HG02884 (cell line): Measurements from ENCODE around the gene PSD2.

Experiments
- ATAC-seq: cut with Tn5 transposase; IDR thresholded peaks from one replicate; pipeline ENCODE4 v1.9.1; 2021; ENCODE audit warnings: mild to moderate bottlenecking, moderate library complexity; ENCODE audit not compliant: unreplicated experiment

PSD2 gene

DNA sequence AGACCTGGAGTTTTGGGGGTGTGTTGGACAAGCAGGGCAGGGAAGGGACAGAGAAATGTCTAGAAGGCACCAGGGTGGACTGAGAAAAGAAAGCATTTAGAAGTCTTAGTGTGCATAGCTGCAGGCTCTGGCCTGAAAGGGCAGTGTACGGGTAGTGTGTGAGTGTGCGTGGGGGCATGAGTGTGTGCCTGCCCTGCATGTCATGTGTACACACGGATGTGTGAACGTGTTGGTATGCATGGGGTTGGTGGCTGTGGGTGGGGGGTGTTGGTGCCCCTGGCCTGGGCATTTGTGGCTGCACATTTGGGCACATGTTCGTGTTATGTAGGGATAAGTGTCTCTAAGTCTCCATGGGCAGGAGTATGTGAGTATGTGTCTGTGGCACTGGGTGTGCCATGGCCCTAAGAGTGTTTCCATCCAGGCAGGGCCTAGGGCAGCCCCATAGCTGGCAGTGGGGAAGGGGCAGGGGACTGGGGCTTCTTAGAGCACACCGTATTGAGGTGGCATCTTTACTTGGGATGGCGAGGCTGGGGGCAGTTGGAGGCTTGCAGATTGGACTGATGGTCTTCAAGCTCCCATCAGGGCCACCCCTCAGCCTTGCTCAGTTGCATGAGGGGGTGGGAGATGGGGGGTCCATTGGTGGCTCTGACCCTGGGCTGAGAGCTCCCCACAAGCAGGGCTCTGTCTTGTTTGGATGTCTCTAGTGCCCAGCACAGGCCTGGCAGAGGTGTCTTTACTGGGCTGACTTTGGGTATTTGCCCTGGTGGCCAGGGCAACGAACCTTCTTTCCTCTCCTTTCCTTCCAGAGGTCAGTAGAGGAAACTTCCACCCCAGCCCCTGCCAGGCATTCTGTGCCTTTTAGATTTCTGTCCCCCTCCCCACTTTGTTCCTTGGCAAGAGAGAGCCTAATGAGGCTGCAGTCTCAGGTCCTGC, 15.0 kb downstream of the PSD2 start:
- no peak for ATAC-seq

GRCh38 chr5:139811274-139811607, 15.6 kb downstream of the PSD2 start:
- ATAC-seq: no peak

DNA sequence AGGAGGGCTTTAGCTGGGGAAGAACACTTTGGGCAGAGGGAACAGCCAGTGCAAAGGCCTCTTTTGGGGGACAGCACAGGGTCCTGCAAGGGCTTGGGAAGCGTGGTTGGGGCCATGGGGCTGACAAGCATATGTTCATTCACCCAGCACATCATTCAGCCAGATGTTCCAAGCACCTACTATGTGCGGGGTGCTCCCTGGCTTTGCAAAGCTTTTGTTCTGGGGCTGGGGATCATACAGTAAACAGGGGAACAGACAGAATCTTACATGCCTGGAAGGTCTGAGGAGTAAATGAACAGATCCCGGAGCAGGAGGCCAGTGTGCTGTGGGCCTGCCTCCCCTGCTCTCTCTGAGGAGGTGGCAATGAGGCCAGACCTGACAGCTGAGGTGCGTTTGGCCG, 16.7 kb downstream of the PSD2 start:
- no peak for ATAC-seq

DNA sequence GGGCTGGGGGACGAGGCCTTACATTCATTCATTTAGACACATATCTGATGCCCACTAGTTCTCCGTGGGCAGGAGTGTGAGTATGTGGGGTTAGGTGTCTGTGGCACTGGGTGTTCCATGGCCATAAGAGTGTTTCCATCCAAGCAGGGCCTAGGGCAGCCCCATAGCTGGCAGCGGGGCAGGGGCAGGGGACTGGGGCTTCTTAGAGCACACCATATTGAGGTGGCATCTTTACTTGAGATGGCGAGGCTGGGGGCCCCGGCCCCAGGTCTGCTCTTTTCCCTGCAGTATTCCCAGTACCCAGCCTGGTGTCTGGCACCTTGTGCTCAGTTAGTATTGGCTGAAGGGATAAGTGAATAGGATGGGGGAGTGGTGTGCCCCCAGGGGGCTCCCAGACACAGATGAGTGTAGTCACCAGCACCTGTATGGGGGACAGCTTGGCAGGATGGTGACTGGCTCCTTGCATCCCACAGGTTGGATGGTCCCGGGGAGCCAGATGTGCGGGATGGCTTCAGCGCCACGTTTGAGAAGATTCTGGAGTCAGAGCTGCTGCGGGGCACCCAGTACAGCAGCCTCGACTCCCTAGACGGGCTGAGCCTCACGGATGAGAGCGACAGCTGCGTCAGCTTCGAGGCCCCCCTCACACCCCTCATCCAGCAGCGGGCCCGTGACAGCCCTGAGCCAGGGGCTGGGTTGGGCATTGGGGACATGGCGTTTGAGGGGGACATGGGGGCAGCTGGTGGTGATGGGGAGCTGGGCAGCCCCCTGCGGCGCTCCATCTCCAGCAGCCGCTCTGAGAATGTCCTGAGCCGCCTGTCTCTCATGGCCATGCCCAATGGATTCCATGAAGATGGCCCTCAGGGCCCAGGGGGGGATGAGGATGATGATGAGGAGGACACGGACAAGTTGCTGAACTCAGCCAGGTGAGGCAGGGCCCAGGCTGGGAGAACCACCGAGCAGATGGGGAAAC, 17.5 kb downstream of the PSD2 start:
- no peak for ATAC-seq

DNA sequence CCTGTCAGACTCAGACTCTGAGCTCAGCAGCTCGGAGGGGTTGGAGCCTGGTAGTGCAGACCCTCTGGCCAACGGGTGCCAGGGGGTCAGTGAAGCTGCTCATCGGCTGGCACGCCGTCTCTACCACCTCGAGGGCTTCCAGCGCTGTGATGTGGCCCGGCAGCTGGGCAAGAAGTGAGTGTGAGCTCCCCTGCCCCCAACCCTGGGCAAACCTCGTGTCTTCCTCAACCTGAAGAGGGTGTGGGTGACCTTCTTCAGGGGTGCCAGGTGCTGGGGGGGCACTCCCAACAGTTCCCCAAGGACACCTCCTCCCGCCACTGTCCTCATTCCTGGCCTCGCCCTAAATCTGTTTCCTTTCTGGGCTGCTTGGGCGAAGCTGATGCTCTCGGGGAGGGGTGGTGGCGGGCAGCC, 18.6 kb downstream of the PSD2 start:
- no peak for ATAC-seq

DNA sequence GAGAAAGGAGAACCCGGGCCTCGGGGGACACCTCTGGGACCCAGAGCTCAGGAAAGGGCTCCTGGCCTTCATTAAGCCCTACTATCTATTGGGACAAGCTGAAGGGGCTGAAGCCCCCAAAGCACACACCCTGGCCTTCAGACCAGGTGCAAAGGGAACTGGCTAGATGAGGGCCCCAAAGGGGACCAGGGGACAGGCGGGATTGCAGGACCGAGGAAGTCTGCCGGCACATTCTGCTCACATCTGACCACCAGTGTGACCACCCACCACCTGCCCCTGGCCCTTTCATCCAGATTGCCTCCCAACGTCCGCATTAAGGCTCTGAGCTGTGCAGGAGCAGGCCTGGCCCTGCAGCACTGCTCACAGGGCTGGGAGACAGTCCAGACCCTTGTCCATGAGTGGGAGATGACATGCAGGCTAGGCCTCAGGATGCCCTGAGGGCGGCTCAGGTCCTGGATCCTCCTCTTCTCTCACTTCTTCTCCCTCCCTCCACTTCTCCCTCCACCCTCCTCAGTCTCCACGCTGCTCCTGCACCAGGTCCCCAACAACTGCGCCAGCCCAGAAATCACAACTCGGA, 19.2 kb downstream of the PSD2 start:
- no peak for ATAC-seq

DNA sequence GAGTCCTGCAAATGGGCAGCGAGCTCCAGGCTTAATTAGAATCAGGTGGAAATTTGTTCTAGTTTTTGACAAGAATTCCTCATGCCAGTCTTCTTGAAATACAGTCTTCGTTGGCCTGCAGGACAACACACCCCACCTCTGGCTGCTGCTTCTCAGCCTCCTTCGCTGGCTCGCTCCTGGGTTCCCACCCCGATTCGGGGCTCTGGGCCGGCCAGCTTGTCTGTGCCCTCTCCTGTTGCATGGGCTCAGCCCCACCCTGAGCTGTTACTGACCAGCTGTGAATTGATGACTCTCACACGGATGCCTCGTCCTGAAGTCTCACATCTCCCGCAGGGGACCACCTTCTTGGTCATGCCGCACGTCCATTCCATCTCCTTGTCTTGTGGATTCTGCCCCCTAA, 21.0 kb downstream of the PSD2 start:
- ATAC-seq: no peak

DNA sequence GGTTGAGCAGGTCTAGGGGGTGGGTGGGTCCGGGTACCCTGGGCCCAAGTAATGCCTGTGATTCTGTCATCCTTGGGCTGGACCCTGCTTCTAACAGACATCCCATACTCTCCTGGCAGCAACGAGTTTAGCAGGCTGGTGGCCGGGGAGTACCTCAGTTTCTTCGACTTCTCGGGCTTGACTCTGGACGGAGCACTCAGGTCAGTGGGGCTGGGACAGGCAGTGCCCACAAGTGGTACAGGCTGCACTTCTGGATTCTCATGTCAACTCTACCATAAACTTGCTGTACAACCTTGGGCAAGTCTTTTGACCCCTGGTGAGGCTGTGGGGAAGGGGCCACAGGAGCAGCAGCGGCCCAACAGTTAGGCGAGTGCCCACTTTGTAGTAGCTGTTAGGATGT, 21.8 kb downstream of the PSD2 start:
- no peak for ATAC-seq

- no peak for ATAC-seq
Observed at GRCh38 chr5:139817970-139818369, 22.4 kb downstream of the PSD2 start.

GRCh38 chr5:139820130-139820529, 24.5 kb downstream of the PSD2 start:
- ATAC-seq: no peak

DNA sequence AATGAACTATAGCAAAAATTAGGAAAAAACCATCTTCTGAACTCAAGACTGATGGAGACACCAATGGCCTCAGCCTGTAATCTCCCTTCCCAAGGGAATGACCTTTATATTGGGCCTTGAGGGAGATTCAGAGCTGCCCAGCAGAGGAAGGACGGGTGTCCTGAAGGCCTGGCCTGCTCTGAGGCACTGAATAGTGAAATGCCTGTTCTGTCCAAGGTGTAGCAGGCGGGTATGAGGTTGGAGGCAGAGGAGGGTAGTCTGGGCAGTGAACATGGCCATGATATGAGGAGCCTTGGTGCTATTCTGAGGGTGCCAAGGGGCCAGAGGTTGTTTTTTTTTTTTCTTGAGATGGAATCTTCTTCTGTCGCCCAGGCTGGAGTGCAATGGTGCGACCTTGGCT, 25.0 kb downstream of the PSD2 start:
- ATAC-seq: no peak

DNA sequence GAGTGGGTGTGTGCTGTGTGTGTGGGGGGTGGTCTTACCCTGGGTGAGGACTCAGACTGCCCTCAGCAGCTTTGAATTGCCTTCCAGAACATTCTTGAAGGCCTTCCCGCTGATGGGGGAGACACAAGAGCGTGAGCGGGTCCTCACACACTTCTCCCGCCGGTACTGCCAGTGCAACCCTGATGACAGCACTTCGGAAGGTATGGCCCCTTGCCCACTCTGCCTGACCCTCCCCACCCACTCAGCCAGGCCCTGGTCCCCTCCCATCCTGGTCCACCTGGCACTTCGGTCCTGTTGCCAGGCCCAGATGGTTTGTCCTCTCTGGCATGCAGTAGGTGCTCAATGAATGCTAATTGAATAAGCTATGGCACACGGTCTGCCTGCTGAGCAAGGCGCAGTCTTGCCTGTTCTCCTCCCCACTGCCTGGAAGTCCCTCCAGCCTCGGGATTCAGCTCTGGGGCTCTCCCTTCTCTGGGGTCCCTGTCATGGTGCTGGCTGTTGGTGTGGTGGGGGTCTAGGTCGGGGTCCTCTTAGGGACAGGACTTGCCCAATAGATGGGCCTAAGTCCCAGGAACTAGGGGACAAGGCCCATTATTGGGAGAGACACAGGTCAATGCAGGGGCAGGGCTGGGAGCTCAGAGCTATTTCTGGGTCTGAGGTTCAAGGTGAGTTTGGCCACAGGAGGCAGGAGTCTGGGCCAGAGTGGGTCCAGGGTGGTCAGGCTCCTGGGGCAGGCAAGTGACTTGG, 26.4 kb downstream of the PSD2 start:
- no peak for ATAC-seq

DNA sequence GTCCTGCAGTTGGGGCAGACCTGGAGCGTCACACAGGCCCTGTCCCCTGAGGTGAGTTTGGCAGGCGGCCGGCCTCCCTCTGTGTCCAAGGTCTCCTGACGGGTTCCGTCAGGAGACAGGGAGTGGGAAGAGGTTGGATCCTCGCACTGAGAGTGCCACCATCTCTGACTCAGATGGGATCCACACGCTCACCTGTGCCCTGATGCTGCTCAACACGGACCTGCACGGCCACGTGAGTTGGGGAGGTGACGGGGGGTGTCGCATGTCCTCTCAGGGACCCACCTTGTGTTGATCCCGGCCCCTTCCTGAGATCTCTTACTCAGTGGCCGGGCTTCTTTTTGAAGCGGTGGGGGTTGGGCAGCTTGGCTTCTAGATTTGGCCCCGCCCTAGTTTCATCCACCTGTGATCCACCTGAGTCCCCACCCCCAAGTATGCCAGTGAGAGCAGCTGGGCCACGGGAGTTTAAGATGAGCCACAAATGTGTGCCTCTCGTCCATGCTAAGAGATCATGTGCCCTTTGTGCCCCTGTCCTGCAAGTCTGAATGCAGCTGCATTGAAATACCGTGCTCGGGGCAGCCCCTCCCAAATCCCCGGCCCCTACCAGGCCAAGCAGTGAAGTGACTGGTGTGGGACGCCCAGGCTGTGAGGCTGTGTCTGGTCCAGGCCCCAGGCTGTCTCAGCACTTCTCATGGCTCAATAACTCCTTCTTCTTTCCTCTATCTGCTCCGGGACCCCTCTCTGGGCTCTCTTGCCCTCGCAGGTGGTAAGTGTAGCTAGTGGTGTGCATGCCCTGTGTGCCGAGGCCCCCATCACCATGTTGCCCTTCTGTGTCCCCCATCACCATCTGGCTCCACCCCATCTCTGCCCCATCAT, 27.2 kb downstream of the PSD2 start:
- no peak for ATAC-seq

DNA sequence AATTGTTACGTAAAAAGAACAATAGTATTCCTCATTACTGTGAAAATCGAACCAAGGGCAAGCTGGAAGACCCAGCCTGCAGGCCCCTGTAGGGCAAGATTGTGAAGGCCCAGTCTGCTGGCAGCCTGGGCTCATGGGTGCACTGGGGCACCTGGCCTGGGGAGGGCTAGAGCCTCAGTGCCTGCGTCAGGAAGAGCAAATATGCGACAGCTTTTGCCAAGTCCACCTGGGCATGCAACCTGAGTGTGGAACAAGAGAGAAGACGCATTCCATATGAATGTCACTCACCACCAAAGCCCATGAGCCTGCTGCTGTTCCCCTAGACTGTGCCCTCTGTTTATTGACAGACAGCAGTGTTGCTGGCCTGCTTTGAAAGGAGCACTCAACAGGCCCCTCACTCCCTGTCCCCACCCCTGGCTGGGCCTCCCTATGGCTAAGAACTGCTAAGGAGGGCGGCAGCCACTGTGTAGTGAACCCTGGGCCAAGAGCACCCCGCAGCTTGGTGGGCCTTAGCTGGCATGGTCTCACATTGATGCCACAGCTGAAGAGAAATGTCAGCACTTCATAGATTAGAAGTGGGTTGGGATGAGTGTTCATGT, 28.2 kb downstream of the PSD2 start:
- no peak for ATAC-seq

GRCh38 chr5:139825690-139826089, 30.1 kb downstream of the PSD2 start:
- ATAC-seq: no peak

- no peak for ATAC-seq
Observed at GRCh38 chr5:139828207-139828895, 32.7 kb downstream of the PSD2 start.

GRCh38 chr5:139829471-139829870, 33.9 kb downstream of the PSD2 start:
- ATAC-seq: no peak

DNA sequence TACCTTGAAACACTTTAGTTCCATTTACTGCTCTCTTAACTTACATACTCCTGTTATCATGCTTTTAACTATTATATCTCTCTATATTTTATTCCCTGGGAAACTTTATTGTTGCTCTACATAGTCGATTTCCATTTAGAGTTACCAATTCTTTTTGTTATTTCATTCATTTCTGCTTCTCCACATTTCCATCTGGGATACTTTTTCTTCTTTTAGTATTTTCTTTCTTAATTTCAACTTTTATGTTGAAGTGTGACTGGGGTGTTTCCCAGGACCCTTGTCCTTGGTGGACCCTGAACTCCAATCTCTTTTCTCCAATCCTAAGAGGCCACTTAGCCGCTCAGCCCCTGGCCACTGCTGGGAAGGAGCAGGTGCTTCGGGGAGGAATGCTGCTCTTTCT, 36.0 kb downstream of the PSD2 start:
- ATAC-seq: no peak

GRCh38 chr5:139833525-139833924, 37.9 kb downstream of the PSD2 start:
- ATAC-seq: no peak
